T-cell (primary cell): Measurements from ENCODE around the gene RP2. TPM values are rescaled to one million over a fixed set of nuclear protein-coding genes. Genes with fewer than 3 reads are reported as not detected.

Experiments used
- ATAC-seq, 4 experiments: fragments of 200-7000 bp in 3 of 4; fragments of 150-1000 bp in 1 of 4; cut with Tn5 transposase; replicated peaks in 1 of 4; 1 replicate in 3 of 4; 2 replicates in 1 of 4; pipeline ENCODE4 v1.10.0; 2021; ENCODE audit warnings: moderate library complexity in 3 of 4, mild to moderate bottlenecking in 2 of 4, moderate number of reproducible peaks in 1 of 4
- CTCF ChIA-PET, 2 donors: fragments of 300-600 bp; sonication (Branson Sonifier 250); formaldehyde crosslinking; loops; one replicate each; lab custom pipeline; 2022; ENCODE audit warnings: antibody characterized with exemption in 2 of 2; lab: Charles Lee
- POLR2A ChIA-PET, 2 donors: fragments of 300-600 bp; sonication (Branson Sonifier 250); formaldehyde crosslinking; loops; one replicate each; lab custom pipeline; 2022; ENCODE audit warnings: antibody characterized with exemption in 2 of 2; lab: Charles Lee
- DNase-seq, 35 experiments: peaks; one replicate each; pipeline versions ENCODE4 v3.0.0 to v3.0.0-alpha.2; 2013 to 2023
- H3K27ac ChIP-seq: one replicate; pipeline ENCODE4 v1.5.1; 2013; ENCODE audit warnings: low read length
- H3K27me3 ChIP-seq, 2 experiments: replicated peaks in 1 of 2; 1 replicate in 1 of 2; 2 replicates in 1 of 2; pipeline versions ENCODE4 v1.6.1 to v1.7.0; 2013; ENCODE audit warnings: low read length in 1 of 2, mixed read lengths in 1 of 2; ENCODE audit not compliant: control insufficient read depth in 2 of 2, insufficient read depth in 2 of 2; ENCODE audit errors: extremely low read depth in 1 of 2
- H3K36me3 ChIP-seq, 2 donors: 1 replicate in 1 of 2; 2 replicates in 1 of 2; pipeline versions ENCODE4 v1.6.1 to v1.7.0; 2013; ENCODE audit warnings: low read length in 1 of 2; ENCODE audit not compliant: control insufficient read depth in 2 of 2, insufficient read depth in 1 of 2; ENCODE audit errors: extremely low read depth in 1 of 2
- H3K4me1 ChIP-seq, 2 experiments: 1 replicate in 1 of 2; 2 replicates in 1 of 2; pipeline versions ENCODE4 v1.6.1 to v1.7.0; 2013; ENCODE audit warnings: low read length in 2 of 2, mixed read lengths in 1 of 2; ENCODE audit not compliant: insufficient read depth in 2 of 2, control insufficient read depth in 1 of 2; ENCODE audit errors: extremely low read depth in 1 of 2
- H3K4me3 ChIP-seq, 2 donors: 1 replicate in 1 of 2; 2 replicates in 1 of 2; pipeline versions ENCODE4 v1.5.1 to v1.7.0; 2013; ENCODE audit warnings: mild to moderate bottlenecking in 2 of 2, low read length in 1 of 2, moderate library complexity in 1 of 2; ENCODE audit not compliant: control insufficient read depth in 1 of 2; ENCODE audit errors: extremely low read depth in 1 of 2
- H3K9me3 ChIP-seq: 2 replicates; pipeline ENCODE4 v1.7.0; 2013
- H3K27ac Mint-ChIP-seq, 2 donors: one replicate each; pipeline ENCODE4 v1.8.0; 2020 to 2021; ENCODE audit warnings: mild to moderate bottlenecking in 2 of 2, mixed read lengths in 2 of 2
- H3K27me3 Mint-ChIP-seq, 2 donors: one replicate each; pipeline ENCODE4 v1.8.0; 2021 to 2022; ENCODE audit warnings: mixed read lengths in 2 of 2
- H3K36me3 Mint-ChIP-seq: one replicate; pipeline ENCODE4 v1.8.0; 2021; ENCODE audit warnings: mixed read lengths
- H3K4me1 Mint-ChIP-seq, 3 donors: one replicate each; pipeline ENCODE4 v1.8.0; 2020 to 2022; ENCODE audit warnings: mixed read lengths in 3 of 3, mild to moderate bottlenecking in 1 of 3
- H3K4me3 Mint-ChIP-seq, 3 donors: one replicate each; pipeline ENCODE4 v1.8.0; 2020 to 2022; ENCODE audit warnings: mild to moderate bottlenecking in 3 of 3, mixed read lengths in 3 of 3, moderate library complexity in 3 of 3
- H3K9me3 Mint-ChIP-seq, 3 donors: one replicate each; pipeline ENCODE4 v1.8.0; 2020 to 2022; ENCODE audit warnings: mixed read lengths in 3 of 3
- WGBS: methylation state at CpG from one replicate; pipeline ENCODE4 v1.1.5; 2013; ENCODE audit warnings: missing lambda C conversion rate; ENCODE audit not compliant: insufficient coverage; 5-methylcytosine and 5-hydroxymethylcytosine counted together
- total RNA-seq, 35 experiments: library from RNA in 6 of 35; stranded (reverse) in 6 of 35; fragments of 120-200 nt in 1 of 35; gene quantifications; one replicate each; pipeline versions ENCODE4 v1.2.1 to v1.2.4 and lab custom pipeline; 2013 to 2026

Gene RP2
- total RNA-seq, 5 donors from 2014 or later (not counting 1 experiment from before 2014, with no cell fraction given): 3.5 to 7.2 (median 6.7) TPM

DNA sequence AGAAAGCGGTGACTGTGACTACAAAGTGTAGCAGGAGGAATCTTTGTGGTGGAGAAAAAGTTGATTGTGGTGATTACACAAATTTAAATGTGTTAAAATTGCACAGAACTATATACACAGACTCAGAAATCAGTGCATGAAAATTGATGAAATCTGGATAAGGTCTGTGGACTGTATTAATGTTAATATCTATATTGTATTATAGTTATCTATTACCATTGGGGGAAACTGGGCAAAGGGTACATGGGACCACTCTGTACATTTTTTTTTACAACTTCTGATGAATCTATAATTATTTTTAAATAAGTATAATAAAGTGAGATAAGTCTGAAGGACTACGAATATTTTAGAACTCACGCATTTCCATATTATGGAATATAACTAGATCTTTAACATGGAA, 73.6 kb downstream of the RP2 start:
- Mint-ChIP-seq H3K27ac (peak overlapping the region in 1 of 2 donors; percentile 11), H3K9me3 (no peaks in the 10 kb centered on the region), H3K36me3 (no peaks in the 10 kb centered on the region), H3K4me1 (peaks cover 0 to 13% (median 7%) of the 10 kb centered on the region in 3 donors), H3K4me3 (no peak overlapping the region), H3K27me3 (peaks cover 16% of the 10 kb centered on the region in 2 donors)
- no CpG with 5 or more reads among the region's 3 CpGs for WGBS
- no peak overlapping the region for H3K4me3 ChIP-seq
- no peaks in the 10 kb centered on the region for H3K9me3 ChIP-seq
- ChIA-PET CTCF (no interaction called here), POLR2A (no interaction called here)
- H3K27ac ChIP-seq: no peak overlapping the region
- peaks cover 0 to 17% of the 10 kb centered on the region in 2 experiments for H3K27me3 ChIP-seq
- no peak for ATAC-seq
- H3K36me3 ChIP-seq: no peaks in the 10 kb centered on the region
- no peak for DNase-seq
- H3K4me1 ChIP-seq: peaks cover 0 to 12% of the 10 kb centered on the region in 2 experiments

GRCh38 chrX:46912098-46912602, 75.3 kb downstream of the RP2 start, which contains the start of gene JADE3:
Gene JADE3 (plus strand): TSS chrX:46912421. CDS start chrX:46984895, 72,474 bp downstream.
- H3K27ac Mint-ChIP-seq: no peak within 1 kb of the TSS
- H3K27me3 Mint-ChIP-seq: peaks cover 20 to 27% of the 10 kb centered on the region in 2 donors
- no peaks in the 10 kb centered on the region for H3K9me3 Mint-ChIP-seq
- ATAC-seq (peak; percentile 58 to 77 (median 62)), DNase-seq (peak in 13 of 35 experiments; percentile 0 to 40 (median 9))
- peak within 1 kb of the TSS; percentile 68 to 75 (median 71) for H3K4me3 Mint-ChIP-seq
- Histone ChIP-seq H3K4me1 (peaks cover 0 to 12% of the 10 kb centered on the region in 2 experiments), H3K4me3 (peak within 1 kb of the TSS; percentile 45 to 80), H3K27ac (no peak within 1 kb of the TSS), H3K36me3 (no peaks in the 10 kb centered on the region), H3K9me3 (no peaks in the 10 kb centered on the region), H3K27me3 (peaks cover 0 to 17% of the 10 kb centered on the region in 2 experiments)
- 0% methylated on average over 17 of the region's 64 CpGs for WGBS
- peaks cover 0 to 13% (median 7%) of the 10 kb centered on the region in 3 donors for H3K4me1 Mint-ChIP-seq
- ChIA-PET POLR2A (no interaction called here), CTCF (no interaction called here)
- H3K36me3 Mint-ChIP-seq: no peaks in the 10 kb centered on the region

GRCh38 chrX:46912603-46913491, 76.0 kb downstream of the RP2 start:
- Mint-ChIP-seq H3K4me1 (peaks cover 0 to 13% (median 7%) of the 10 kb centered on the region in 3 donors), H3K9me3 (no peaks in the 10 kb centered on the region), H3K36me3 (no peaks in the 10 kb centered on the region), H3K27me3 (peaks cover 27 to 32% of the 10 kb centered on the region in 2 donors), H3K4me3 (peak overlapping the region; percentile 68 to 78 (median 75)), H3K27ac (no peak overlapping the region)
- Histone ChIP-seq H3K27me3 (peaks cover 0 to 17% of the 10 kb centered on the region in 2 experiments), H3K27ac (no peak overlapping the region), H3K4me1 (peaks cover 0 to 12% of the 10 kb centered on the region in 2 experiments), H3K9me3 (no peaks in the 10 kb centered on the region), H3K36me3 (no peaks in the 10 kb centered on the region), H3K4me3 (peak overlapping the region; percentile 45 to 80)
- WGBS: 0% methylated on average over 61 of the region's 109 CpGs
- DNase-seq (peak in 12 of 35 experiments; percentile 1 to 38 (median 18)), ATAC-seq (peak; percentile 47 to 65 (median 55))
- ChIA-PET CTCF (no interaction called here), POLR2A (no interaction called here)

- ChIA-PET POLR2A (no interaction called here), CTCF (no interaction called here)
- H3K27me3 ChIP-seq: peaks cover 0 to 17% of the 10 kb centered on the region in 2 experiments
- no peak overlapping the region for H3K27ac ChIP-seq
- H3K4me1 Mint-ChIP-seq: peaks cover 0 to 13% (median 7%) of the 10 kb centered on the region in 3 donors
- DNase-seq (peak in 1 of 35 experiments; percentile 9), ATAC-seq (no peak)
- no peaks in the 10 kb centered on the region for H3K9me3 Mint-ChIP-seq
- H3K36me3 ChIP-seq: no peaks in the 10 kb centered on the region
- 0% methylated on average over 2 of the region's 14 CpGs for WGBS
- peaks cover 0 to 12% of the 10 kb centered on the region in 2 experiments for H3K4me1 ChIP-seq
- H3K27ac Mint-ChIP-seq: no peak overlapping the region
- H3K4me3 Mint-ChIP-seq: peak overlapping the region; percentile 68 to 78 (median 75)
- H3K9me3 ChIP-seq: no peaks in the 10 kb centered on the region
- peaks cover 30 to 32% of the 10 kb centered on the region in 2 donors for H3K27me3 Mint-ChIP-seq
- H3K36me3 Mint-ChIP-seq: no peaks in the 10 kb centered on the region
- H3K4me3 ChIP-seq: peak overlapping the region; percentile 45 to 80
Observed at GRCh38 chrX:46913667-46914066, 76.8 kb downstream of the RP2 start.

DNA sequence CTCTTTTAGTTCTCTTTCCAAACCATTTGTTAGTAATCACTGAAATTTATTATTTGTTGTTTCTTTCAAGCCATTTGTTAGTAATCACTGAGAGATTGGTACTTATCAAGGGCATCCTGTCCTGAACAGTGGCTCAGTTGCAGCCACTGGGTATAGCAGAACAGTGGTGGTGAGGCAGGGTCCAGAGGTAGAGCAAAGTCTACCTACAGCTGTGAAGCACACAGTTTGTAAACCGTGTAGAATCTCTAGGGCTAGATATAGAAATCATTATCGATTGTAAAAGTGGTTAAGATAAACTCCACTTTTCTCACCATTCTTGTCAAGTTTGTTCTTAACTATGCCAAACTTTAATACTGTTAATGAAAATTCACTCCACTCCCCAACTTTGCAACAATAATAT, 79.4 kb downstream of the RP2 start:
- no peaks in the 10 kb centered on the region for H3K36me3 ChIP-seq
- Mint-ChIP-seq H3K36me3 (peaks cover 5% of the 10 kb centered on the region), H3K9me3 (peaks cover 4 to 7% (median 5%) of the 10 kb centered on the region in 3 donors), H3K4me1 (peaks cover 0 to 13% (median 7%) of the 10 kb centered on the region in 3 donors), H3K27ac (no peak overlapping the region), H3K27me3 (peaks cover 38 to 44% of the 10 kb centered on the region in 2 donors), H3K4me3 (no peak overlapping the region)
- no peak overlapping the region for H3K4me3 ChIP-seq
- ChIA-PET CTCF (no interaction called here), POLR2A (interaction anchor here in 1 of 2 donors (0.6 kb wide), 1 partner anchor 66 kb away, joined by 4 read pairs; no protein-coding TSS in a partner anchor)
- H3K4me1 ChIP-seq: peaks cover 0 to 12% of the 10 kb centered on the region in 2 experiments
- H3K9me3 ChIP-seq: no peaks in the 10 kb centered on the region
- no CpG with 5 or more reads among the region's 2 CpGs for WGBS
- DNase-seq (no peak), ATAC-seq (no peak)
- H3K27ac ChIP-seq: no peak overlapping the region
- H3K27me3 ChIP-seq: peaks cover 0 to 17% of the 10 kb centered on the region in 2 experiments

DNA sequence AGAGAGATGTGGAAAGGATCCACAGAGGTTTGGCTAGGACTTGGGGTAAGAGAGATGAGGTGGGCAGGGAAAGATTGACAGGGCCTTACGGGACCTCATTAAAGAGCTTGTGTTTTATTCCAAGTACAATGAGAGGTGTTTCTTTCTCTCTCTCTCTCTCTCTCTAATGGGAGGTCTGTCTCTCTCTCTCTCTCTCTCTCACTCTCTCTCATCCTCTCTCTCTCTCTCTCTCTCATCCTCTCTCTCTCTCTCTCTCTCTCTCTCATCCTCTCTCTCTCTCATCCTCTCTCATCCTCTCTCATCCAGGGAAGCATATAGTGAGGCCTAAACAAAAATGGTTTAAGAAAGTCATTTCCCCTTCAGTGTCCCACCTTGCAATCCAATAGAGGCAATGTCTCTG, 80.8 kb downstream of the RP2 start:
- WGBS: no CpG with 5 or more reads among the region's 1 CpG
- H3K4me3 ChIP-seq: no peak overlapping the region
- Mint-ChIP-seq H3K4me1 (peaks cover 0 to 13% (median 7%) of the 10 kb centered on the region in 3 donors), H3K36me3 (peaks cover 5% of the 10 kb centered on the region), H3K27ac (no peak overlapping the region), H3K9me3 (peaks cover 4 to 7% (median 5%) of the 10 kb centered on the region in 3 donors), H3K27me3 (peaks cover 43 to 44% of the 10 kb centered on the region in 2 donors), H3K4me3 (no peak overlapping the region)
- peaks cover 0 to 12% of the 10 kb centered on the region in 2 experiments for H3K4me1 ChIP-seq
- CTCF ChIA-PET: interaction anchor here in 1 of 2 donors (0.6 kb wide), 1 partner anchor 285 kb away, joined by 5 read pairs; no protein-coding TSS in a partner anchor
- no peak for ATAC-seq
- H3K36me3 ChIP-seq: no peaks in the 10 kb centered on the region
- H3K9me3 ChIP-seq: no peaks in the 10 kb centered on the region
- POLR2A ChIA-PET: interaction anchor here in 1 of 2 donors (0.6 kb wide), 1 partner anchor 1153 kb away, joined by 3 read pairs; no protein-coding TSS in a partner anchor
- H3K27ac ChIP-seq: no peak overlapping the region
- DNase-seq: no peak
- peaks cover 0 to 17% of the 10 kb centered on the region in 2 experiments for H3K27me3 ChIP-seq
